NT2/D1 (cell line): ENCODE data around the gene SPATA12.

Source experiments
- DNase-seq: peaks from one replicate; pipeline ENCODE4 v3.0.0-alpha.2; 2011; ENCODE audit warnings: low read depth, low spot score
- H3K27me3 ChIP-seq: 2 replicates; pipeline ENCODE4 v1.6.0; 2011; ENCODE audit warnings: mild to moderate bottlenecking; ENCODE audit not compliant: insufficient read length, insufficient read depth
- H3K36me3 ChIP-seq: 2 replicates; pipeline ENCODE4 v1.6.1; 2011; ENCODE audit warnings: mild to moderate bottlenecking, low read length, mixed read lengths; ENCODE audit not compliant: insufficient read depth, insufficient read length
- H3K4me1 ChIP-seq: 2 replicates; pipeline ENCODE4 v1.5.1; 2011; ENCODE audit not compliant: insufficient read depth, insufficient read length
- H3K4me3 ChIP-seq: 2 replicates; pipeline ENCODE4 v1.5.1; 2011; ENCODE audit warnings: low read depth; ENCODE audit not compliant: insufficient read length
- H3K9ac ChIP-seq: 2 replicates; pipeline ENCODE4 v1.6.0; 2011; ENCODE audit warnings: low read depth; ENCODE audit not compliant: insufficient read length
- H3K9me3 ChIP-seq: 2 replicates; pipeline ENCODE4 v1.5.1; 2011; ENCODE audit warnings: mild to moderate bottlenecking, low read length; ENCODE audit not compliant: insufficient read depth
- SUZ12 ChIP-seq: IDR thresholded peaks from 2 replicates; pipeline ENCODE4 v1.6.1; 2011; ENCODE audit not compliant: insufficient read length, insufficient read depth; ENCODE audit errors: extremely low read depth
- YY1 ChIP-seq: IDR thresholded peaks from 2 replicates; pipeline ENCODE4 v1.6.1; 2011; ENCODE audit not compliant: insufficient read length, insufficient read depth
- ZNF274 ChIP-seq: IDR thresholded peaks from 2 replicates; pipeline ENCODE4 v1.6.1; 2011; ENCODE audit warnings: mild to moderate bottlenecking, low read depth, low read length

The SPATA12 gene

GRCh38 chr3:57112206-57112605 is 51.7 kb downstream of the SPATA12 start:
- DNase-seq: no peak
- no peak overlapping the region for H3K9ac ChIP-seq
- H3K9me3 ChIP-seq: no peaks in the 10 kb centered on the region
- no peak for TF ChIP-seq ZNF274
- no peak for TF ChIP-seq SUZ12
- TF ChIP-seq YY1: no peak
- H3K4me1 ChIP-seq: no peaks in the 10 kb centered on the region
- no peak overlapping the region for H3K4me3 ChIP-seq
- no peaks in the 10 kb centered on the region for H3K27me3 ChIP-seq
- peaks cover 47% of the 10 kb centered on the region for H3K36me3 ChIP-seq

- H3K4me1 ChIP-seq: no peaks in the 10 kb centered on the region
- TF ChIP-seq SUZ12 (no peak), YY1 (no peak), ZNF274 (no peak)
- no peak for DNase-seq
- peaks cover 31% of the 10 kb centered on the region for H3K36me3 ChIP-seq
- H3K9me3 ChIP-seq: no peaks in the 10 kb centered on the region
- H3K9ac ChIP-seq: no peak overlapping the region
- no peaks in the 10 kb centered on the region for H3K27me3 ChIP-seq
- no peak overlapping the region for H3K4me3 ChIP-seq
Observed at GRCh38 chr3:57116501-57116900, 56.0 kb downstream of the SPATA12 start.

GRCh38 chr3:57118254-57118653 is 57.8 kb downstream of the SPATA12 start:
- H3K9ac ChIP-seq: no peak overlapping the region
- no peak overlapping the region for H3K4me3 ChIP-seq
- no peak for TF ChIP-seq SUZ12
- TF ChIP-seq YY1: no peak
- TF ChIP-seq ZNF274: no peak
- no peak for DNase-seq
- no peaks in the 10 kb centered on the region for H3K27me3 ChIP-seq
- no peaks in the 10 kb centered on the region for H3K9me3 ChIP-seq
- peaks cover 28% of the 10 kb centered on the region for H3K36me3 ChIP-seq
- no peaks in the 10 kb centered on the region for H3K4me1 ChIP-seq

GRCh38 chr3:57120040-57120439 is 59.6 kb downstream of the SPATA12 start:
- no peaks in the 10 kb centered on the region for H3K4me1 ChIP-seq
- H3K9me3 ChIP-seq: no peaks in the 10 kb centered on the region
- no peak for TF ChIP-seq YY1
- TF ChIP-seq ZNF274: no peak
- TF ChIP-seq SUZ12: no peak
- no peaks in the 10 kb centered on the region for H3K27me3 ChIP-seq
- H3K36me3 ChIP-seq: peaks cover 18% of the 10 kb centered on the region
- no peak for DNase-seq
- H3K9ac ChIP-seq: no peak overlapping the region
- no peak overlapping the region for H3K4me3 ChIP-seq

- no peaks in the 10 kb centered on the region for H3K9me3 ChIP-seq
- DNase-seq: no peak
- H3K36me3 ChIP-seq: peaks cover 18% of the 10 kb centered on the region
- no peak overlapping the region for H3K9ac ChIP-seq
- H3K4me1 ChIP-seq: no peaks in the 10 kb centered on the region
- no peak for TF ChIP-seq YY1
- TF ChIP-seq SUZ12: no peak
- no peak for TF ChIP-seq ZNF274
- H3K4me3 ChIP-seq: no peak overlapping the region
- H3K27me3 ChIP-seq: no peaks in the 10 kb centered on the region
Observed at GRCh38 chr3:57120451-57121174, 60.1 kb downstream of the SPATA12 start.
